ENCODE measurements around the gene SH3D19. TPM values are rescaled to one million over a fixed set of nuclear protein-coding genes. Genes with fewer than 3 reads are reported as not detected.

The SH3D19 gene
- total and polyA plus RNA-seq, 12 donors, result 32.4 to 175 (median 116) TPM

DNA sequence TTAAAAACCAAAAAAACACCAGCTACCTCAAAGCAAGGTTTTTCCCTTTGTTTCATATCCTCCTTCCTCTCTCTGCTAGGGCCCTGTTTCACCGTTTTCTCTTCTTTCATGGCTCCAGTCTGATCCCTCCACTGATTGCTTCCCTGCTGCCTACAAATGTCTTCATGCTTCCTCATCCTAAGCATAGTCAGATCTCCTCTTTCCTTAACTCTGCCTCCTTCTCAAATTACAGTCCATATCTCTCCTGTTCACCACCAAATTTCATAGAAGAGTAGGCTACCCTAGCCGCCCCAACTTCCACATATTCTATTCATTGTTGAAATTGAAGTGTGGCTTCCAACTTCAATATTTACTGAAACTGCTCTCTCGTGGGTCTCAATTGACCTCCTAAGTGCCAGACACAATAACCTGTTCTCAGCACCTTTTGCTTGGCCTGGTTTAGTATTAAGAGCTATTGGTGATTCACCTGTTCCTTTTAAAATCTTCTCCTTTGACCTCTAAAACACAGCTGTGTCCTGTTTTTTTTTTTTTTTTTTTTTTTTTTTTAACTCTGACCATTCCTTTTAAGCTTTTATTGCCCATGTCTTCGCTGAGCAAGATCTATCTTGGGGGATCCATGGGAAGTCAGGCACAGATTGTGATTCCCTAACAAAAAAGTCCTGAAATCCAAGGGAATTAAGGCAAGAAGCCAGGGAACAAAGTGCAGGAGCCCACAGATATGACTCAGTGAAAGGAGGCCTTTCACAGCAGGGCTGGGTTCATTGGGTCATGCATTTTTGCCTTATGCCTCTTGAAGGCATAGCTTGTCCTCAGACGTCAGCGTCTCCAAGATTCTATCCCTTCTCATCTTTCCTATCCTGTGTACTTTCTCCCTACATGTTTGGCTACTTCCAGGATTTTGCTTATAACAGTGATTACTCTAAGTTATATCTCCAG is 140.6 kb downstream of the SH3D19 start:
- no peak for DNase-seq
- no peaks in the 10 kb centered on the region for H3K9me3 ChIP-seq
- no peak overlapping the region for H3K4me3 ChIP-seq
- no peak overlapping the region for H3K27ac ChIP-seq
- ATAC-seq, result peak in 1 of 8 donors; percentile 61
- peaks cover 0 to 14% (median 5%) of the 10 kb centered on the region in 9 donors for H3K4me1 ChIP-seq
- no peaks in the 10 kb centered on the region for H3K27me3 ChIP-seq
- intact Hi-C loops (cut with DNase I), result loop anchor here in 1 of 10 donors (5.0 kb wide), 1 partner anchor 1603 kb away; no protein-coding TSS in a partner anchor
- H3K36me3 ChIP-seq, result peaks cover 0 to 29% (median 0%) of the 10 kb centered on the region in 9 donors
- no peak for TF ChIP-seq CTCF (IDR thresholded peaks at IDR 0.05)
- WGBS, 2 donors, result 88 to 91% methylated on average over 6 of the region's 6 CpGs

GRCh38 chr4:151182455-151182996 is 142.9 kb downstream of the SH3D19 start:
- no peaks in the 10 kb centered on the region for H3K9me3 ChIP-seq
- WGBS, 2 donors, result 89 to 91% methylated on average over 5 of the region's 5 CpGs
- H3K27ac ChIP-seq, result no peak overlapping the region
- no peaks in the 10 kb centered on the region for H3K27me3 ChIP-seq
- no peak overlapping the region for H3K4me3 ChIP-seq
- peaks cover 0 to 33% (median 0%) of the 10 kb centered on the region in 9 donors for H3K36me3 ChIP-seq
- DNase-seq, result no peak
- H3K4me1 ChIP-seq, result peaks cover 0 to 14% (median 5%) of the 10 kb centered on the region in 9 donors
- intact Hi-C loops (cut with DNase I), result loop anchor here in 1 of 10 donors (5.0 kb wide), 1 partner anchor 1605 kb away; no protein-coding TSS in a partner anchor
- no peak for TF ChIP-seq CTCF (IDR thresholded peaks at IDR 0.05)
- no peak for ATAC-seq

DNA sequence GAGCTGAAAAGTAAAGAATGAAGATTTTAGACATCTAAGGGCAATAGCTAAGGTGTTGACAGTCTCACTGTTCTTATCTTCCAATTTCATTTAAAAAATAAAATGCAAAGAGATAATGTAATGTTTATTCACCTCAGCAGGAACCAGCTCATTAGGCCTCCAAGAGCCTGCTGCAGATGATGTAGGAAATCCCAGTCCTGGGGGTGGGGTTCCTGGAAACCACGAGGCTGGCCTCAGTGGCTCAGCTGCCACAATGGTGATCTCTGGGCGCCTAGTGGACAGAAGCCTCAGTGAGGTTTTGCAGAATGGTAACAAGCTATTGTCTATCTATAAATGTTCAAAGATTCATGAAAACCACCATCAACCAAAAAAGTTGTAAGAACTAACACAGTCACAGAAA is 148.7 kb downstream of the SH3D19 start:
- 71 to 72% methylated on average over 2 of the region's 2 CpGs for WGBS, 2 donors
- no peak overlapping the region for H3K27ac ChIP-seq

More for the DNA sequence above, 148.7 kb downstream of the SH3D19 start:
- DNase-seq (no peak), ATAC-seq (no peak)
- Histone ChIP-seq H3K9me3 (no peaks in the 10 kb centered on the region), H3K27me3 (no peaks in the 10 kb centered on the region), H3K4me3 (no peak overlapping the region), H3K36me3 (peaks cover 0 to 71% (median 21%) of the 10 kb centered on the region in 9 donors), H3K4me1 (peaks cover 0 to 25% (median 14%) of the 10 kb centered on the region in 9 donors)
- no peak for TF ChIP-seq CTCF (IDR thresholded peaks at IDR 0.05)
- intact Hi-C loops (cut with DNase I), result no loop called here

Measured in heart right ventricle (tissue), 16 donors.